Neural cell (in vitro differentiated cells): ENCODE measurements around the gene RC3H1. TPM values are rescaled to one million over a fixed set of nuclear protein-coding genes. Genes with fewer than 3 reads are reported as not detected.

Experiments
- H2AFZ ChIP-seq: fragments of 200-600, 300-800 bp; sonication (generic), shearing (Covaris generic); 2 replicates; pipeline ENCODE4 v1.6.0; 2014; ENCODE audit warnings: low read depth, mild to moderate bottlenecking, antibody characterized with exemption, low read length, moderate library complexity
- H3F3A ChIP-seq: fragments of 200-600 bp; shearing (Covaris generic); 2 replicates; pipeline ENCODE4 v1.6.1; 2016; ENCODE audit warnings: mild to moderate bottlenecking, moderate library complexity, mixed read lengths, antibody characterized with exemption, low read length; ENCODE audit not compliant: insufficient read depth, poor library complexity, severe bottlenecking
- H3K27ac ChIP-seq: fragments of 200-600, 300-800 bp; sonication (generic), shearing (Covaris generic); 2 replicates; pipeline ENCODE4 v1.5.1; 2014; ENCODE audit warnings: mild to moderate bottlenecking, low read length, moderate library complexity
- H3K27me3 ChIP-seq: fragments of 300-800, 200-600 bp; sonication (generic), shearing (Covaris generic); 2 replicates; pipeline ENCODE4 v1.6.0; 2014; ENCODE audit warnings: mild to moderate bottlenecking, low read depth, low read length, moderate library complexity; ENCODE audit not compliant: insufficient read depth
- H3K36me3 ChIP-seq: fragments of 300-800, 200-600 bp; sonication (generic), shearing (Covaris generic); 2 replicates; pipeline ENCODE4 v1.5.1; 2014; ENCODE audit warnings: mild to moderate bottlenecking, antibody characterized with exemption, low read length, moderate library complexity; ENCODE audit not compliant: insufficient read depth
- H3K4me2 ChIP-seq: fragments of 300-800, 200-600 bp; sonication (generic), shearing (Covaris generic); 2 replicates; pipeline ENCODE4 v1.6.0; 2014; ENCODE audit warnings: mild to moderate bottlenecking, low read length
- H3K4me3 ChIP-seq: fragments of 300-800, 200-600 bp; sonication (generic), shearing (Covaris generic); 2 replicates; pipeline ENCODE4 v1.5.1; 2014; ENCODE audit warnings: mild to moderate bottlenecking, low read length, moderate library complexity
- H3K79me2 ChIP-seq: fragments of 200-600 bp; shearing (Covaris generic); replicated peaks from 2 replicates; pipeline ENCODE4 v1.6.0; 2014; ENCODE audit warnings: mild to moderate bottlenecking, low read length, moderate library complexity; ENCODE audit not compliant: insufficient read depth
- H3K9ac ChIP-seq: fragments of 300-800, 200-600 bp; sonication (generic), shearing (Covaris generic); 2 replicates; pipeline ENCODE4 v1.6.1; 2016; ENCODE audit warnings: mild to moderate bottlenecking, low read length, mixed read lengths
- H3K9me2 ChIP-seq: fragments of 200-600 bp; shearing (Covaris generic); 2 replicates; pipeline ENCODE4 v1.6.1; 2016; ENCODE audit warnings: mild to moderate bottlenecking, low read length, mixed read lengths; ENCODE audit not compliant: insufficient read depth
- H3K9me3 ChIP-seq: fragments of 200-600, 300-800 bp; sonication (generic), shearing (Covaris generic); 2 replicates; pipeline ENCODE4 v1.6.1; 2016; ENCODE audit warnings: mild to moderate bottlenecking, mixed run types, low read length, moderate library complexity, mixed read lengths
- H4K20me1 ChIP-seq: fragments of 200-600 bp; shearing (Covaris generic); 2 replicates; pipeline ENCODE4 v1.6.1; 2016; ENCODE audit warnings: mild to moderate bottlenecking, mixed run types; ENCODE audit not compliant: insufficient read depth
- CTCF ChIP-seq: fragments of 450-650 bp; IDR thresholded peaks from 2 replicates; pipeline ENCODE4 v1.5.1; 2014; ENCODE audit warnings: antibody characterized with exemption, mild to moderate bottlenecking, moderate library complexity; ENCODE audit not compliant: poor library complexity, severe bottlenecking
- EP300 ChIP-seq: fragments of 450-650 bp; conservative IDR thresholded peaks from 2 replicates; pipeline ENCODE4 v1.6.1; 2014; ENCODE audit warnings: antibody characterized with exemption, mild to moderate bottlenecking, moderate library complexity; ENCODE audit not compliant: poor library complexity, severe bottlenecking
- EZH2 ChIP-seq: fragments of 200-600, 300-800 bp; shearing (Covaris generic), sonication (generic); IDR thresholded peaks from 2 replicates; pipeline ENCODE4 v1.6.1; 2014; ENCODE audit warnings: antibody characterized with exemption, low read length, borderline replicate concordance, mild to moderate bottlenecking; ENCODE audit not compliant: insufficient read depth, poor library complexity, severe bottlenecking
- MXI1 ChIP-seq: fragments of 450-650 bp; conservative IDR thresholded peaks from 2 replicates; pipeline ENCODE4 v1.6.1; 2014; ENCODE audit warnings: antibody characterized with exemption, mild to moderate bottlenecking; ENCODE audit not compliant: poor library complexity, severe bottlenecking
- POLR2AphosphoS5 ChIP-seq: IDR thresholded peaks from 2 replicates; pipeline ENCODE4 v1.6.1; 2012
- RAD21 ChIP-seq: fragments of 450-650 bp; conservative IDR thresholded peaks from 2 replicates; pipeline ENCODE4 v1.6.1; 2014; ENCODE audit warnings: antibody characterized with exemption, mild to moderate bottlenecking, moderate library complexity
- REST ChIP-seq: IDR thresholded peaks from 2 replicates; pipeline ENCODE4 v1.6.1; 2012; ENCODE audit warnings: borderline replicate concordance
- SMC3 ChIP-seq: fragments of 450-650 bp; conservative IDR thresholded peaks from 2 replicates; pipeline ENCODE4 v1.6.1; 2014; ENCODE audit warnings: antibody characterized with exemption, mild to moderate bottlenecking, moderate library complexity; ENCODE audit not compliant: poor library complexity
- TAF1 ChIP-seq: IDR thresholded peaks from 2 replicates; pipeline ENCODE4 v1.6.1; 2012; ENCODE audit warnings: low read depth
- polyA plus RNA-seq: library from polyadenylated mRNA; depleted of rRNA; stranded (reverse); fragments of >200 nt; gene quantifications from 2 replicates; pipeline ENCODE4 v1.2.3, GENCODE V29; 2014

RC3H1 gene
- polyA plus RNA-seq, 1 donor from 2014 or later: 12.8 TPM

- Histone ChIP-seq H3K9ac (no peak overlapping the region), H3K36me3 (no peaks in the 10 kb centered on the region), H3K9me3 (no peaks in the 10 kb centered on the region), H3F3A (no peaks in the 10 kb centered on the region), H3K4me2 (no peak overlapping the region), H3K79me2 (no peaks in the 10 kb centered on the region), H3K27me3 (no peaks in the 10 kb centered on the region), H3K4me3 (no peak overlapping the region), H3K27ac (no peak overlapping the region), H4K20me1 (no peaks in the 10 kb centered on the region), H3K9me2 (no peaks in the 10 kb centered on the region), H2AFZ (no peak overlapping the region)
- no peak for TF ChIP-seq REST
- no peak for TF ChIP-seq RAD21
- no peak for TF ChIP-seq SMC3
- no peak for TF ChIP-seq MXI1
- TF ChIP-seq EP300: no peak
- TF ChIP-seq POLR2AphosphoS5: no peak
- TF ChIP-seq TAF1: no peak
- TF ChIP-seq CTCF: no peak
- no peak for TF ChIP-seq EZH2
These were observed 121.2 kb downstream of the RC3H1 start for GRCh38 chr1:173900992-173901391.

GRCh38 chr1:173900427-173900826 is 121.7 kb downstream of the RC3H1 start:
- Histone ChIP-seq H3F3A (no peaks in the 10 kb centered on the region), H3K36me3 (no peaks in the 10 kb centered on the region), H3K9ac (no peak overlapping the region), H3K79me2 (no peaks in the 10 kb centered on the region), H3K9me2 (no peaks in the 10 kb centered on the region), H3K4me2 (no peak overlapping the region), H3K9me3 (no peaks in the 10 kb centered on the region), H4K20me1 (no peaks in the 10 kb centered on the region), H3K27me3 (no peaks in the 10 kb centered on the region), H3K27ac (no peak overlapping the region), H2AFZ (no peak overlapping the region), H3K4me3 (no peak overlapping the region)
- TF ChIP-seq EP300 (no peak), EZH2 (no peak), SMC3 (no peak), MXI1 (no peak), POLR2AphosphoS5 (no peak), REST (no peak), RAD21 (no peak), CTCF (no peak), TAF1 (no peak)
